Renal cortex interstitium (tissue), 11 donors: ENCODE data around the gene UQCRFS1. TPM values are rescaled to one million over a fixed set of nuclear protein-coding genes. Genes with fewer than 3 reads are reported as not detected.

Source experiments
- DNase-seq, 11 donors: peaks; one replicate each; pipeline ENCODE4 v3.0.0-alpha.2; 2013; ENCODE audit warnings: low read depth in 9 of 11, low spot score in 4 of 11; ENCODE audit errors: extremely low read depth in 1 of 11
- polyA plus RNA-seq, 3 donors: library from polyadenylated mRNA; unstranded; fragments of 120-200 nt; gene quantifications; one replicate each; pipeline ENCODE4 v1.2.1, GENCODE V29; 2013; ENCODE audit not compliant: insufficient read length in 3 of 3

Gene UQCRFS1
- polyA plus RNA-seq, 3 donors, result 26.6 to 37.4 (median 36.4) TPM

DNA sequence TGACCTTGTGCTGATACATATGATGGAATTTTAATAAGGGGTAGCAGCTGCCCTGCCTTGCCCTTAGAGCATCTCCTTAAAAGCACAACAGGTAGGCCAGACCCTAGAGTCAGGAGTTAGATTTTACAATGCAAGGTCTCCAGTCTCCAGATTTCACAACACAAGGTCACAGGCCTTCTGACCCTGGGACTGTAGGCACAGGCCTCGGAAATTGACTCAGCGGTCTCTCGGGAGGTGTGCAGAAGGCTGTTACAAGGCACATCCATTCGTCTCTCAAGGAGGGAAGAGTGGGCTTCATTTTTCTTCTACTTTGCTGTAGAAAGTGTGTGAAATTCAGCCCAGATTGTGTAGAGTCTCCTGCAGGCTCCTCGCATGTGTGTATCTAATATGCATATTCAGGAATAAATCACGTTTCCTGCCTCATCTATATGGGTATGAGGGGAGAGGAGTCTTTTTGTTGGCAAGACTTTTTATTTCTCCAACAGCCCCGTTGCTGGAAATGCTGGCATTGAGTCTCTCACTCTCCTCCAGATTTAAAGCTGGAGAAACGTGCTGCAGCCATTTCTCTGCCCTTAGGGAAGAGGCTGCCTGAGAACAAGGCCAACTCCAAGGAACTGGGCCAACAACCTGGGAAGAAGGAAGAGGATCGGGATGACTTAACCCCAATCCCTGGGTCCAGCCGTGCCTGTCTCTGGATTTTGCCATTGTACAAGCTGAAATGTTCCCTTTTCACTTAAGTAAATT is 24.5 kb downstream of the UQCRFS1 start:
- no peak for DNase-seq

GRCh38 chr19:29187676-29188075 is 25.3 kb downstream of the UQCRFS1 start:
- no peak for DNase-seq

DNA sequence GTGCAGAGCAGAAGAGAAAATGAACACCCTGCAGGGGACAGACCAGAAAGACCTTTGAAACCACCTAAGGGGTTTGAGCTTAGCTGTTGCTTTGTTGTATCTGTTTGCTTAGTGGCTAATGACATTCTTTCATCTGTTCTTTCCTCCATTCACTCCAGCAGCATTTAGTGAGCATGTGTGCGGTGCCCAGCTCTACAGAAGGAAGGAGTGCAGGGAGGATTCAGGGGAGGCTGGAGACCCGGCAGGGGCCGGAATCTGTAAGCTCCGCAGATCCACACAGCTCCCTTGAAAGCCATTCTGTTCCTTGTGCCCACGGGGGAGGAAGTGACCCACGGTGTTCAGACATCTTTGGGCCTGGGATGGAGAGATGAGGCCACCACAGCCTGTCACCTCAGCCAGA is 27.5 kb downstream of the UQCRFS1 start:
- no peak for DNase-seq

DNA sequence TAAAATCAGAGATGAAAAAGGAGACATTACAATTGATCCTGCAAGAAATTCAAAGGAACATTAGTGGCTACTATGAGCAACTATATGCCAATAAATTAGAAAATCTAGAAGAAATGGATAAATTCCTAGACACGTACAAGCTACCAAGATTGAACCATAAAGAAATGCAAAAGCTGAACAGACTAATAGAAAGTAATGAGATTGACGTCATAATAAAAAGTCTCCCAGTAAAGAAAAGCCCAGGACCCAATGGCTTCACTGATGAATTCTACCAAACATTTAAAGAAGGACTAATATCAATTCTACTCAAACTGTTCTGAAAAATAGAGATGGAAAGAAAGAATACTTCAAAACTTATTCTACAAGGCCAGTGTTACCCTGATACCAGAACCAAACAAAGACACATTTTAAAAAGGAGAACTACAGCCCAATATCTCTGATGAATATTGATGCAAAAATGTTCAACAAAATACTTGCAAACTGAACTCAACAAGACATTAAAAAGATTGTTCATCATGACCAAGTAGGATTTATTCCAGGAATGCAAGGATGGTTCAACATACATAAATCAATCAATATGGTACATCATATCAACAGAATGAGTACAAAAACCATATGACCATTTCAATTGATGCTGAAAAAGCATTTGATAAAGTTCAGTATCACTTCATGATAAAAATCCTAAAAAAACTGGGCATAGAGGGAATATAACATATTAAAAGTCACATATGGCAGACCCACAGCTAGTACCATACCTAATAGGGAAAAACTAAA is 35.8 kb downstream of the UQCRFS1 start:
- no peak for DNase-seq

DNA sequence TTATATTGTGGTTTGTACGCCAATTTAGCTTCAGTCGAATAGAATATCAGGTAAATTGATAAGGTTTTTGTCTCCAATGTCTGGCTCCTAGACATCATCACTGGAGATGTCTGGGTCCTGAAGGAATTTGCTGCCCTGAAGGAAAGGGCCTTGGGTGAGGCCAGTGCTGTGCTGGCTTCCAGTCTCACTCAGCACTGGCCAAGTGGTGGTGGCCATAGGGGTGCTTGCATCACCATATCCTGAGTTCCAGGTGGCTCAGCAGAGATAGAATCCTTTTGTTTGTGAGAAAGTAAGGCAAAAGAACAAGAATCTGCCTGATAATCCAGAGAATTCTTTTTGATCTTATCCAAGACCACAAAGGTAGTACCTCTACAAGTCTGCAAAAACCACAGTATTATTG is 39.1 kb downstream of the UQCRFS1 start:
- no peak for DNase-seq

DNA sequence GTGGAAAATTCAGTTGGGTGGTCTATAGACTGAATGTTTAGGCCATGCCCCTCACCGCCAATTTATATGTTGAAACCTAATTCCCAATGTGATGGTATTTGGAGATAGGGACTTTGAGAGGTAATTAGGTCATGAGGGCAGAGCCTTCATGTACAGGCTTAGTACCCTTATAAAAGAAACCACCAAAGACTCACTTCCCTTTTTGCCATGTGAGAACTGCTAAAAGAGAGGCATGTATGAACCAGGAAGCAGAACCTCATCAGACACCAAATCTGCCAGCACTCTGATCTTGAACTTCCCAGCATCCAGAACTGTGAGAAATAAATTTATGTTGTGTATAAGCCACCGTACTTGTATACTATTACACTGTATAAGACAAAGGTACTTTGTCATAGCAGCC is 40.6 kb downstream of the UQCRFS1 start:
- DNase-seq, result no peak

DNA sequence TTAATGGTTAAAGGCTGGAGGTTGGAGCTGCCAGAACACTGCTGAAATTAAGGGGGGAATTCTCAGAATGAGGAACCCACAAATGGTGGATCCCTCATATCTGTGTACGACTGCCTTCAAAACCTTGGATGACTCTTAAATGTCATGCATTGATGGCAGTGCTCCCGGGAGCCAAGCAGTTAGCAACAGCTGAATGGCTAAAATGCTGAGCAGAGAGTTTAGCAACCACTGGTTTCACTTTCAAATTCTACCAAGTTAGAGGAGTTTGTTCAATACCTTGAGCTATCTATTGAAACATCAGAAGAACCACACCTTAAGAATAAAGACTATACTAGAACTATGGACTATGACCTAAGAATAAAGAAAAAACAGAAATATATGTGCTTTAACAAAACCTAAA is 41.4 kb downstream of the UQCRFS1 start:
- no peak for DNase-seq

GRCh38 chr19:29170554-29170953 is 42.4 kb downstream of the UQCRFS1 start:
- DNase-seq, result no peak

DNA sequence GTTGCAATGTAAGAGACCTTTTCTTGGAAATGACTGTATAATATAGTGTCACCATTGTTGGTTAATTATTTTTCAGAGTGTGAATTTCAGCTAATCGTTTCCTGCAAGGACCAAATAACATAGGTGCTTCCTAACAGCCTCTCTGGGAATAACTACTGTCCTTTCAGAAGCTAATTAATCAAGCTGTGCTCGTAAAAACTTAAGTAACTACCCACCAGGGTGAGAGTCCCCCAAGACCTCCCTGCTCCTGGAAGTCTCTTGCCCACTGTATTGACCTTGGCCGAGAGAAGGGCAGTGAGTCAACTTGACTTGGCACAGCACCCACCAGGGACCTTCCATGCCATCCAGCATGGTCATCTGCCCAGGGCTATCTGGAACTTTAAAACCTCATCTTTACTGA is 50.3 kb downstream of the UQCRFS1 start:
- no peak for DNase-seq

GRCh38 chr19:29155683-29156082 is 57.3 kb downstream of the UQCRFS1 start:
- no peak for DNase-seq
